Hippocampal formation (tissue), 2 donors: Measurements from ENCODE around the gene USP12.
"Not testable (repeated sequence)": the region's sequence is repeated elsewhere in the genome, so short reads cannot be mapped to it uniquely, and the experiment has no call there.

Experiments
- DNase-seq, 2 donors: peaks; one replicate each; lab custom pipeline; 2025; lab: John Stamatoyannopoulos, UW

Gene USP12, protein sequence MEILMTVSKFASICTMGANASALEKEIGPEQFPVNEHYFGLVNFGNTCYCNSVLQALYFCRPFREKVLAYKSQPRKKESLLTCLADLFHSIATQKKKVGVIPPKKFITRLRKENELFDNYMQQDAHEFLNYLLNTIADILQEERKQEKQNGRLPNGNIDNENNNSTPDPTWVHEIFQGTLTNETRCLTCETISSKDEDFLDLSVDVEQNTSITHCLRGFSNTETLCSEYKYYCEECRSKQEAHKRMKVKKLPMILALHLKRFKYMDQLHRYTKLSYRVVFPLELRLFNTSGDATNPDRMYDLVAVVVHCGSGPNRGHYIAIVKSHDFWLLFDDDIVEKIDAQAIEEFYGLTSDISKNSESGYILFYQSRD

GRCh38 chr13:27171244-27171826 is at the start of gene USP12:
TSS of gene USP12 (minus strand) at chr13:27171811. CDS start at chr13:27171639, 172 bp downstream.
- DNase-seq = no peak

DNA sequence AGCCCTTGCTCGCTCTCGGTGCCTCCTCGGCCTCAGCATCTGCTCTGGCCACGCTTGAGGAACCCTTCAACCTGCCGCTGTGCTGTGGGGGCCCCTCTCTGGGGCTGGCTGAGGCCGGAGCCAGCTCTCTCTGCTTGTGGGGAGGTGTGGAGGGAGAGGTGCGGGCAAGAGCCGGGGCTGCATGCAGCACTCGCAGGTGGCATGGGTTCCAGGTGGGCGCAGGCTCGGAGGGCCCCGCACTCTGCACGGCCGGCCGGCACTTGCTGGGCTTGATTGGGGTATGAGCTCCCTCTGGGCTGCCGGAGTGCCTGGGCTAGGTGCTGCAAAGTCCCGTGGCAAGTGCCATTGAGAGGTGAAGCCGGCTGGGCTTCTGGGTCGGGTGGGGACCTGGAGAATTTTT is 48.0 kb upstream of the USP12 start:
- no peak for DNase-seq

GRCh38 chr13:27218861-27219260 is 47.2 kb upstream of the USP12 start:
- DNase-seq = not testable (repeated sequence)

DNA sequence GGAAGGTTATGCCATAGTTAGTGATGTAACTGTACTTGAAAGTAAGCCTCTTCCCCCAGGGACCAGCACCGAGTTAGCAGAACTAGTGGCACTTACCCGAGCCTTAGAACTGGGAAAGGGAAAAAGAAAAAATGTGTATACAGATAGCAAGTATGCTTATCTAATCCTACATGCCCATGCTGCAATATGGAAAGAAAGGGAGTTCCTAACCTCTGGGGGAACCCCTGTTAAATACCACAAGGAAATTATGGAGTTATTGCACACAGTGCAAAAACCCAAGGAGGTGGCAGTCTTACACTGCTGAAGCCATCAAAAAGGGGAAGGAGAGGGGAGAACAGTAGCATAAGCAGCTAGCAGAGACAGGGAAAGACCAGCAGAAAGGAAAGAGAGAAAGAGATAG is 46.2 kb upstream of the USP12 start:
- not testable (repeated sequence) for DNase-seq

- not testable (repeated sequence) for DNase-seq
Observed at GRCh38 chr13:27213386-27213785, 41.8 kb upstream of the USP12 start.

GRCh38 chr13:27211771-27212364 is 40.3 kb upstream of the USP12 start:
- no peak for DNase-seq

- no peak for DNase-seq
Observed at GRCh38 chr13:27211271-27211670, 39.7 kb upstream of the USP12 start.

DNA sequence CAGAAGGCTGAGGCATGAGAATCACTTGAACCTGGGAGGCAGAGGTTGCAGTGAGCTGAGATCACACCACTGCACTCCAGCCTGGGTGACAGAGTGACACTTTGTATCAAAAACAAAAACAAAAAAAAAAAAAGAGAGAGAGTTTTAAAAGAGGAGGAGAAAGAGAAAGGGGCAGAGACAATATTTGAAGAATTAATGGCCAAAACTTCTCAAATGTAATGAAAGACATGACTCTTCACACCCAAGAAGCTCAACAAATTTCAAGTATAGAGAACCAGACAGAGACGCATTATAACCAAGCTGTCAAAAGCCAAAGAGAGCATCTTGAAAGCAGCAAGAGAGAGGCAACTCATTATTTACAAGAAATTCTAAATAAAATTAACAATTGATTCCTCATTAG is 36.9 kb upstream of the USP12 start:
- no peak for DNase-seq

DNA sequence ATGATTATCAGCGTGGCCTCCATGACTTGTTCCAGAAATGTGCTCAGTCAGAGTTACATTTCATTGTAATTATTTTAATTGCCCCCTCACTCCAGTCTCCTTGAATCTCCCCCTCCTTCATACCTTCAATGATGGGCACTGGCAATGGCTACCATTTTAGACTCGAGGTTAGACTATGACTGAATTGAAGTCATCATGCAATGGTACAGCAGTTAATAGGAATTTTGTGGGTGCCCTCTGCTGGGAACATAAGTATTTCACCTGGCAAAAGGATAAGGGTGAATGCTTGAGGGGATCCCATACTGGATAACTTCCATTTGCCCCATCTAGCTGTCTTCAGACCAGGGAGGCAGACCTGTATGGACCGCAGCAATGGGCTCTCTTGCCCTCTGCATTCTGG is 32.2 kb upstream of the USP12 start:
- no peak for DNase-seq

- no peak for DNase-seq
Observed at GRCh38 chr13:27203186-27203585, 31.6 kb upstream of the USP12 start.

GRCh38 chr13:27201661-27202060 is 30.1 kb upstream of the USP12 start:
- DNase-seq = no peak

DNA sequence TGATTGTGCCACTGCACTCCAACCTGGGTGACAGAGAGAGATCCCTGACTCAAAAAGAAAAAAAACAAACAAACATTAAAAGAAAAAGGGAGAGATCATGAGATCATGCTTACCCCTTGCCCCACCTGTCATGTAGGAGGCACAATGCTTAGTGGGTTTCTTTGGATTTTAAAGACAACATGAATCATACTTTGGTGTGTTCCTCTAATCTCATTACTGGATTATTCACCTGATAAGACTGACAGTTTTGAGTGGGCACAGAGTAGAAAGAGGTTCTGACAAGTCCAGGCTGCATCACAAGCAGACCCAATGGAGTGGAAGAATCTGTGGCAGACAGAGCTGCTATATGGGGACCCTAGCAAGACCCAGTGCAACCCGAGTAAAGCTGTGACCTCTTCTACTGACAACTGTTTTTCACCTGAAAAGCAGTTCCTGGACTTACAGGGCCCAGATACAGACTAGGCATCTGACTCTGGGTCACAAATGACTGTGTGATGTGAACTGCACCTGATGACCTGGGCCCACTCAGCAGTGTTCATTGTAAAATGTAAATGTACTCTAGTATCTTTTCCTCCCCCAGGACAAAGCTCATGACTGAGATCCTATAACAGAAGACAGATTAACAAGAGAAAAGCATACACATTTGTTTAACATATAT is 28.9 kb upstream of the USP12 start:
- no peak for DNase-seq

- no peak for DNase-seq
Observed at GRCh38 chr13:27199696-27200095, 28.1 kb upstream of the USP12 start.

GRCh38 chr13:27199211-27199610 is 27.6 kb upstream of the USP12 start:
- DNase-seq = no peak

GRCh38 chr13:27194895-27195764 is 23.5 kb upstream of the USP12 start:
- no peak for DNase-seq

GRCh38 chr13:27194209-27194608 is 22.6 kb upstream of the USP12 start:
- DNase-seq = no peak

- DNase-seq = no peak
Observed at GRCh38 chr13:27193496-27193895, 21.9 kb upstream of the USP12 start.

- DNase-seq = no peak
Observed at GRCh38 chr13:27192973-27193372, 21.4 kb upstream of the USP12 start.

- DNase-seq = not testable (repeated sequence)
Observed at GRCh38 chr13:27192367-27192766, 20.8 kb upstream of the USP12 start.

GRCh38 chr13:27189192-27189591 is 17.6 kb upstream of the USP12 start:
- no peak for DNase-seq

DNA sequence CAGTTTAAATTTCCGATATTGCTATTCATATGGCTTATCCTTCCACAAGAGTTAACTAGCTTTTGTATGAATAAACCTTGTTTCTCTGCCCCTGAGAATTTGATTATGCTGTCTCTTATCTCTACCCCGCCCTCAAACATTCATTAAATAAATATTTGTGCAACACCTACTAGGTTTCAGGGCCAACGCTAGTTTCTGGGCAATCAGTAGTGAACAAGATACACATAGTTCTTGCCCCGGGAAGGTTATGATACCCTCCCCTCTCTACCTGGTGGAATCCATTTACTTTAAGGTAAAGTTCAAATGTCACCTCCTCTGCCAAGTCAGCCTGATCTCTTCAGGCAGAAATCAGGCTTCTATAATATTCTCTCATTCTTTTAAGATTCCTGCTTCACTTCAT is 16.6 kb upstream of the USP12 start:
- no peak for DNase-seq

DNA sequence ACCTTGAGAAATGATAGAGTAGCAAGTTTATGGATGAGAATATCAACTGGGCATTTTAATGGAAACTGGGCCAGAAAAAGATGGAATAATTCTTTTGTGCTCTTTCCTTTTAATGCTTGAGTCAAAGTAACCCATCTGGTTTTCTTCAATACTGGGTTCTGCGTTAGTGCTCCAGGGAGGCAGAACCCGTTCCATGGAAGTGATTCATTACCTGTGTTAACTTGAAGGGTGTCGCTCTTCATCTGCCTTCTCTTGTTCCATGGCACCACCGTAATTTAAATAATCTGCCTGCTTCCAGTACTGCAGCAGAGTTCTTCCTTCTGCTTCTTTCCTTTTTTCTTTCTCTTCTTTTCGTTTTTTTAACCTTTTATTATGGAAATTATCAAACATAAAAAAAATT is 14.7 kb upstream of the USP12 start:
- DNase-seq = no peak
